AG04450 (cell line): Measurements from ENCODE around the gene PTPRR. TPM values are rescaled to one million over a fixed set of nuclear protein-coding genes. Genes with fewer than 3 reads are reported as not detected.

ENCODE experiments used
- CTCF ChIA-PET: fragments of 300-600, 350-600 bp; formaldehyde crosslinking; extraction: SDS; loops from one replicate; lab custom pipeline; 2022; ENCODE audit warnings: antibody characterized with exemption, inconsistent platforms; lab: Charles Lee
- POLR2A ChIA-PET: fragments of 350-600 bp; formaldehyde crosslinking; extraction: SDS; loops from one replicate; lab custom pipeline; 2021; ENCODE audit warnings: antibody characterized with exemption, inconsistent platforms; lab: Yijun Ruan, JAX
- DNase-seq: peaks from one replicate; pipeline ENCODE4 v3.0.0-alpha.2; 2011; ENCODE audit warnings: low read depth, low spot score
- H3K27ac ChIP-seq: one replicate; pipeline ENCODE4 v1.5.1; 2012; ENCODE audit warnings: low read depth, low read length, control low read depth
- H3K27me3 ChIP-seq: one replicate; pipeline ENCODE4 v1.6.0; 2012; ENCODE audit warnings: low read length; ENCODE audit not compliant: control insufficient read depth, insufficient read depth
- H3K4me3 ChIP-seq: 2 replicates; pipeline ENCODE4 v1.5.1; 2011; ENCODE audit warnings: mild to moderate bottlenecking, low read depth, low read length, control low read depth
- H3K9me3 ChIP-seq: 2 replicates; pipeline ENCODE4 v1.5.1; 2012; ENCODE audit warnings: low read length; ENCODE audit not compliant: control insufficient read depth, insufficient read depth
- polyA plus RNA-seq: library from polyadenylated mRNA; depleted of rRNA; stranded (reverse); fragments of >200 nt; gene quantifications from 2 replicates; pipeline ENCODE4 v1.2.3, GENCODE V29; 2011
- TF ChIP-seq, protein P1 (sequence below): IDR thresholded peaks from 2 replicates; pipeline ENCODE4 v1.5.1; 2011; ENCODE audit warnings: low read depth, low read length, control low read depth, inconsistent platforms

PTPRR gene
- polyA plus RNA-seq, 1 experiment, result 0.07 TPM

DNA sequence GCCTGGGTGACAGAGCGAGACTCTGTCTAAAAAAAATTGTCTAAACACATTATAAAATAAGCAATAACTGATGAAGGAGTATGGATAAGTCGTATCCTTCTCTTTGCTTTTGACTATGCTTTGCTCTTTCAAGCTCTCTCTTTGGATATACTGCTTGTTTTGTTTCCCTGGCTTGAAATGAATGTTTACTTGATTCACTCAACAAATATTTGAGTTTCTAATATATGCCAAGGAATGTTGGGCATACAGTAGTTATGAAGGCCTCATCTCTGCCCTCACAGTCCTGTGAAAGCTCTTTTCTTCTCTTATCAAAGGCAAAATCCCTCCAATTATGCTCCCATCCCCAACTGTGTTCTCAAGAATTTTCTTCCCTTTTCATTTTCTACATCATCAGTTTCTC is 123.5 kb downstream of the PTPRR start:
- TF ChIP-seq, protein P1, sequence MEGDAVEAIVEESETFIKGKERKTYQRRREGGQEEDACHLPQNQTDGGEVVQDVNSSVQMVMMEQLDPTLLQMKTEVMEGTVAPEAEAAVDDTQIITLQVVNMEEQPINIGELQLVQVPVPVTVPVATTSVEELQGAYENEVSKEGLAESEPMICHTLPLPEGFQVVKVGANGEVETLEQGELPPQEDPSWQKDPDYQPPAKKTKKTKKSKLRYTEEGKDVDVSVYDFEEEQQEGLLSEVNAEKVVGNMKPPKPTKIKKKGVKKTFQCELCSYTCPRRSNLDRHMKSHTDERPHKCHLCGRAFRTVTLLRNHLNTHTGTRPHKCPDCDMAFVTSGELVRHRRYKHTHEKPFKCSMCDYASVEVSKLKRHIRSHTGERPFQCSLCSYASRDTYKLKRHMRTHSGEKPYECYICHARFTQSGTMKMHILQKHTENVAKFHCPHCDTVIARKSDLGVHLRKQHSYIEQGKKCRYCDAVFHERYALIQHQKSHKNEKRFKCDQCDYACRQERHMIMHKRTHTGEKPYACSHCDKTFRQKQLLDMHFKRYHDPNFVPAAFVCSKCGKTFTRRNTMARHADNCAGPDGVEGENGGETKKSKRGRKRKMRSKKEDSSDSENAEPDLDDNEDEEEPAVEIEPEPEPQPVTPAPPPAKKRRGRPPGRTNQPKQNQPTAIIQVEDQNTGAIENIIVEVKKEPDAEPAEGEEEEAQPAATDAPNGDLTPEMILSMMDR, result no peak
- no peak overlapping the region for H3K4me3 ChIP-seq
- no peak for DNase-seq
- no peaks in the 10 kb centered on the region for H3K9me3 ChIP-seq
- ChIA-PET CTCF (no interaction called here), POLR2A (no interaction called here)
- no peak overlapping the region for H3K27ac ChIP-seq
- H3K27me3 ChIP-seq, result no peaks in the 10 kb centered on the region

DNA sequence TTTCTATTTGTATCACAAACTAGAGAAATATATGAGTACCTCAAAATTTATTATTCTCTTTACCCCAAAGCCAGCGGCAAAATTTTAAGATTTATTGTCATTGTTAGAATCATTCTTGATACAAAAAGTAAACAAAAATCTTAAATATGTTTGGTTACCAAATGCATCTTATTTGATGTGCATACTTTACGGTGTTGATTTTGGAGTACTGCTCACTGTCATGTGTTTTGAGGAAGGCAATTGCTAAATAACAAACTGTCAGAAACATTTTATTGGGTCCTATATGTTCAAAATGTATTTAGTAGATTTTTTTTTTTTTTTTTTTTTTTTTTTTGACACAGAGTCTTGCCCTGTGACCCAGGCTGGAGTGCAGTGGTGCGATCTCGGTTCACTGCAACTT is 124.9 kb downstream of the PTPRR start:
- Histone ChIP-seq H3K9me3 (no peaks in the 10 kb centered on the region), H3K27me3 (no peaks in the 10 kb centered on the region), H3K27ac (no peak overlapping the region), H3K4me3 (no peak overlapping the region)
- TF ChIP-seq, protein P1, result no peak
- ChIA-PET POLR2A (no interaction called here), CTCF (no interaction called here)
- no peak for DNase-seq

DNA sequence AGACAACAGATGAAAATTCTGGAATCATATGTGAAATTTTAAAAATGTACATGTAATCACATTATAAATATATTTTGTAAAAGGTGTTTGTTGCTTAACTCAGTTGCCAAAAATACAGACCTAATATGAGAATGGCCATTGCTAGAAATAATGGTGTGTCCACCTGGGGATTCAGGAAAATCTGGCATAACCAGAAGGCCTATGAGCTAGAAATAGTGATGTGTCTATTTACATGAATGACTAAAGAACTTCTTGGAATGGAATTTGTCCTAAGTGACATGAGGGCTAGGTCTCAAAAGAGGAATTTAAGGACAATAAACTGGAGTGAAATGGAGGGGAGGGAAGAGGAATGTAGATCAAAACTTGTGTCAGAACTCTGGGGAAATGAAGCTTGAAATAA is 126.4 kb downstream of the PTPRR start:
- POLR2A ChIA-PET, result no interaction called here
- no peaks in the 10 kb centered on the region for H3K27me3 ChIP-seq
- CTCF ChIA-PET, result no interaction called here
- TF ChIP-seq, protein P1, result no peak
- H3K4me3 ChIP-seq, result no peak overlapping the region
- no peak overlapping the region for H3K27ac ChIP-seq
- no peaks in the 10 kb centered on the region for H3K9me3 ChIP-seq
- DNase-seq, result no peak

DNA sequence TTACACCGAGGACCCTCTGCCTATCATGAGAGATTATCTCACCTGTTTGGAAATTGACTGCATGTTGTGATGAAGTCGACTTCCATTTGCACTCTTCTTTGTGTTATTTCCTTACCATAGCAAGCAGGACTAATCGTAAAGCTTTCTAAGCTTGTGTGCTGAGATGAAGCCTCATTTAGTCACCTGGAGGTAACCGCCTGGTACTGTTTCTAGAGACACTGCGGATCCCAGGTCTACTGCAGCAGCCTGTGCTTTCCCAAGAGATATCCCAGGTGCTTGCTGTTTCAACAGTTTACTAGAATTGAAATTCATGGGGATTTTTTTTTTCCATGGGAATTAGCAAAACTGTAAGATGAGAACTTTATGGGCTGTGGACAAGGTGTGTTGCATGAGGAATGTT is 131.8 kb downstream of the PTPRR start:
- peaks cover 5% of the 10 kb centered on the region; the same call in 1 of the 2 replicates for H3K9me3 ChIP-seq
- ChIA-PET POLR2A (no interaction called here), CTCF (no interaction called here)
- no peak overlapping the region for H3K4me3 ChIP-seq
- no peak overlapping the region for H3K27ac ChIP-seq
- DNase-seq, result no peak
- TF ChIP-seq, protein P1, result no peak
- H3K27me3 ChIP-seq, result no peaks in the 10 kb centered on the region

DNA sequence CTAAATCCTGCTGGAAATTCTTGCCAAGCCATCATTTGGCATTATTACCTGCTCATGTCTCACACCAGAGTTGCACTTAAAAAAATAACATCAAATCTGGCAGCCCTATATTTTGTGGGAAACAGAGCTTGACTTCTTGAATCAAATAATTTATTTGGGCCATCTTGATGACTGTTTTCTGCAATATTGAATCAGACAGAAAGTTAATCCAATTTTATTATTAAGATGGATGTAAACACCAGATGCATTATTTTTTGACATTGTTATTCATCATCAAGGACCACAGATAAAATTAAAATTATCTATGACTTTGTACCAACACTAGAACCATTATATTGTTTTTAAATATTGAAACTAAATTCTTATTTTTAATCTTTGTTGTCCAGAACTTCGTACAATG is 132.9 kb downstream of the PTPRR start:
- TF ChIP-seq, protein P1, result no peak
- peaks cover 5% of the 10 kb centered on the region; the same call in 1 of the 2 replicates for H3K9me3 ChIP-seq
- POLR2A ChIA-PET, result no interaction called here
- H3K4me3 ChIP-seq, result no peak overlapping the region
- no peaks in the 10 kb centered on the region for H3K27me3 ChIP-seq
- DNase-seq, result no peak
- CTCF ChIA-PET, result no interaction called here
- H3K27ac ChIP-seq, result no peak overlapping the region
